HG03064 (cell line): ENCODE results near the gene ELSPBP1.
"Not testable (repeated sequence)": the region's sequence is repeated elsewhere in the genome, so short reads cannot be mapped to it uniquely, and the experiment has no call there.

Experiments
- ATAC-seq: cut with Tn5 transposase; IDR thresholded peaks from one replicate; pipeline ENCODE4 v1.9.1; 2021; ENCODE audit warnings: low read depth; ENCODE audit not compliant: unreplicated experiment

ELSPBP1 gene

DNA sequence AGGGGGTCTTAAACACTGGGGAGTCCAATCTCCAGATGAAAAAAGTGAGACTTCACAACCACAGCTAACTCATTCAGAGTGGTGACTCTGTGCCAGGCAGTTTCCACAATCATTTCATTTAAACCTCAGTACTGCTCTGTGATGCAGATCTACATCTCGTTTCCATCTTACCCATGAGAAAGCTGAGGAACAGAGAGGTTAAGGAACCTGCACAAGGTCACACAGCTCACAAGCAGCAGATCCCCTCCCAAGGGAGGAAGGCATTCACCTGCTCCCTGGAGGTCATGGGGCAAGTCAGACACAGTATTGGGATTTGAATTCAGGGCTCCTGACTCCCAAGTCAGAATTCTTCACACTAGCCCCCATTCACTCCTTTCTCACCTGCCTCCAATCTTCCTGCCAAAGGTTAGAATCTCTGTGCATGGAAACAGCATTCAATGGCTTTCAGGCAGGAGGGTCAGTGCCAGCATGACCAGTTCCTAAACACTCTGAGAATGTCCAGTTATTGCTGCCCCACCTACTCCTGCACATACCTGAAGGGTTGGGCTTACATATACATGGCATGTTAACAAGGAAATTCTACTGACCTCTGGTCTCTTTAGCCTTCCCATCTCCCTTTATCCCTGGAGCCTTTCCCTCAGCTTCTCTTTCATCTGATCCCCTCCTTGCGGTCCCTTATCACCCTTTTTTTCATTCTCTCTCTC is 47.6 kb downstream of the ELSPBP1 start:
- no peak for ATAC-seq

DNA sequence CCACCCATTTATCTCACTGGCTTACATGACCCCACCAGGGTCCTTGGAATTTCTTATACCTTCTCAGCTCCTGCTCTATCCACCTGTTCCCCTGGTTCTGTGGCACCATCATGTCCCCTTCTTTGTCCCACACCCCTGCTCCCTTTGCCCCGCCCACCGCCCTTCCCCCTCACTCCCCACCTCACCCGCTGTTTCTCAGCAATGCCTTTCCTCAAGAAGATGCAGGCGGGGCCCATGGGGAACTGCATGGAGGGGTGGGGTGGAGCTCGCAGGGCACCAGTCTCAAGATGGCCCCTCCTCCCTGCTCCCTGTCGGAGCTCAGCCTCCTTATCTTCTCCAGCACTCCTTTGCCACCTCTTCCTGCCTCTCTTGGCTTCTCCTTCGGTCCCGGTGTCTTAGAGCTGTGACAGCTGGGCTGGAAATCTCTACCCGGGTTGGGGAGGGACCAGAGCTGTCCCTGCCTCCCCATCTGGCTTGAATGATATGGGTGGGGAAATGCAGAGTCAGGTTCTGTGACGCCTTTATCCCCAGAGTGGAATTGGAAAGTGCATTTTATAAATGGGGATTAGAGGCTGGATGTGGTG is 49.3 kb downstream of the ELSPBP1 start, which contains the start of gene CABP5:
TSS of gene CABP5 (minus strand) at position 405 of the 584 bp plus-strand sequence. CDS start at position 248, 157 bp downstream.
- no peak for ATAC-seq

DNA sequence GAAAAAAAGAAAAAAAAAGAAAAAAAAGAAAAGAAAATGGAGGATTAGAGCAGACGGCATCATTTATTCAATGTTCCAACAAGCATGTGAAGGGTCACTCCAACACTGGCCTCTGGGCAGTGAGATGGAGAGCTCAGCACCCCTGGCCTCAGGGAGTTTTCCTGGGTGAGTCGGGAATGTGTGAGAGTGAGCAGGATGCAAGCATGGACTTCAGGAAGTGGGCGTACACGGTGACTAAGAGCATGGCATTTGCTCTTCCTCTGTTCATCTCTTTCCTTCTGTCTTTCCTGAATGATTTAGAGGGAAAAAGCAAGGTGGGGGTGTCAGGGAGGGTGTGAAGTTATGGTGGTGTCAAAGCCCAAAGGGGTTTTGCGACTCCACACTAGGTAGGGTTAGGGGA is 50.1 kb downstream of the ELSPBP1 start:
- ATAC-seq, result no peak

GRCh38 chr19:48051335-48052033 is 57.1 kb downstream of the ELSPBP1 start:
- no peak for ATAC-seq

GRCh38 chr19:48053076-48053475 is 58.6 kb downstream of the ELSPBP1 start:
- ATAC-seq, result no peak

DNA sequence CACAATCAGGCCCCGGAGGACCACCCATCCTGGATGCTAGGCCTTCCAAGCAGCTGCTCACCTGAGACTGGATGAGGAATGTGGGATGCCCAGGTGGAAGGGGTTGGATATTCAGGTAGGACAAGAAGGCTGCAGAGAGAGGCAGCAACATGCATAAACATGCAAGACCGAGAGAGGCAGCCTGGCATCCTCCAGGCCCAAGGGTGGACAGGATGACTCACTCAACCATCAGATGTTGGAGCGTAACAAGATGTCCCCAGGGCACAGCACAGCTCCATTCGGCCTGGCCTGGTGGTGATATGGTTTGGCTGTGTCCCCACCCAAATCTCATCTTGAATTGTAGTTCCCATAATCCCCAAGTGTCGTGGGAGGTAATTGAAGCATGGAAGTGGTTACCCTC is 59.4 kb downstream of the ELSPBP1 start:
- ATAC-seq, result no peak

- no peak for ATAC-seq
Observed at GRCh38 chr19:48059331-48059730, 64.9 kb downstream of the ELSPBP1 start.

- no peak for ATAC-seq
Observed at GRCh38 chr19:48060381-48060780, 65.9 kb downstream of the ELSPBP1 start.

GRCh38 chr19:48061401-48062344 is 67.2 kb downstream of the ELSPBP1 start:
- ATAC-seq, result no peak

DNA sequence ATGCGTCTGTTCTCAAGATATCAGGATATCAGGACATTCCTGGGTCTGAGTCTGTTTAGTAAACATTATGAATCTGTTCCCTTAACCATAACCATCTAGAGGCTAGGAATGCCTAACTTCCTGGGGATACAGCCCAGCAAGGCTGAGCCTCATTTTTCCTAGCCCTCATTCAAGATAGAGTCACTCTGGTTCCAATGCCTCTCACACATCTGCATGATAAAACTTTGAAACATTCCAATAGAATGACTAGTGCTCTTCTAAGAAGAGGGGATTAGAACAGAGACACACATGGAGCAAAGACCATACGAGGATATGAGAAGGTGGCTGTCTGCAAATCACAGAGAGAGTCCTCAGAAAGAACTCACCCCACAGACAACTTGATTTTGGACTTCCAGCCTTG is 70.1 kb downstream of the ELSPBP1 start:
- no peak for ATAC-seq

GRCh38 chr19:48069435-48069834 is 75.0 kb downstream of the ELSPBP1 start:
- ATAC-seq, result no peak

GRCh38 chr19:48070177-48070769 is 75.8 kb downstream of the ELSPBP1 start:
- not testable (repeated sequence) for ATAC-seq
